ENCODE data around the gene ITGB7.

Gene ITGB7

DNA sequence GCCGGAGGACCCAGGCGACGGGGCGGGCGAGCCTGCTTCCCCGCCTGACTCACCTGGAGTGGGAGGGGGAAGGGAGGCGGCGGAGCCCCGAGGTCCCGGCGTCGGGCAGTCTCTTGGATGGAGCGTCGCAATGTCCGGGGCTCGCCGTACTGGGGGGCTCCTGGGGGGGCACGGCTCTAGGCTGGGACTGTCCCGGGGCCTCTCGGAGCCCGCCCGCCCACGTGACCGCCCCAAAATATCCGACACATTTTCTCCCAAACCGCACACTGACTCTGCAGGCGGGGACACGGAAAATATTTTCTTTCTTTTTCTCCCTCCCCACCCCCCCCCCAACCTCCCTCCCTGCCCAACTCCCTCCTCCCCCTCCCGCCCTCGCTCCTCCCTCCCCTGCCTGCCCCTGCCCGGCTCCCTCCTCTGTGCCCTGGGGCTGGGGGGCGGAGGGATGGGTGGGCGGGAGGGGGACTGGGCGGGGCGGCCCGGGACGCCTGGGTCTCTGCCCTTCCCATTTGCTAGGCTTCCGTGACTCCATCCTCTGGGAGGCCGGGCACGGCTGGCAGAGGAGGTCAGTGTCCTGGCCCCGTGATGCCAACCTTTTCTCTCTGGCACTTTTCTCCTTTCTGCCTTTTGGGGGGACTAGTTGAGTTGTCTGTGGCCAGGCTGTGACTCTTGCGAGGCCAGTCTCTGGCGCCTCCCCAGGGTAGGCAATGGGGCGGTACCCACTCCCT, 25.0 kb upstream of the ITGB7 start, which contains the start of gene RARG:
TSS of gene RARG (minus strand) at position 289 of the 725 bp plus-strand sequence. CDS start 4,664 bp downstream, outside the sequence.
- ChIA-PET POLR2A (no interaction called here), CTCF (interaction anchor here (0.6 to 1.1 kb wide), 3 partner anchors 18 to 276 kb away, joined by 3 to 4 read pairs (median 4); no protein-coding TSS in a partner anchor)
- Histone ChIP-seq H3K4me1 (ENCODE audit: control insufficient read depth, insufficient read depth, low read length) (peaks cover 12% of the 10 kb centered on the region), H3K4me3 (ENCODE audit: low read depth, low read length) (peak within 1 kb of the TSS; percentile 46), H3K9me3 (ENCODE audit: control insufficient read depth, insufficient read depth, low read depth, low read length) (no peaks in the 10 kb centered on the region), H3K27ac (ENCODE audit: extremely low read depth, low read depth, low read length) (peak within 1 kb of the TSS; percentile 46; the same call in 1 of the 2 replicates), H3K36me3 (ENCODE audit: control insufficient read depth in 2 of 2, insufficient read depth in 1 of 2, low read length in 2 of 2) (no peaks in the 10 kb centered on the region)
- TF ChIP-seq ZNF184 (tag by site-specific recombination; IDR thresholded peaks at IDR 0.05) = 0 out of 2 replicates have a peak, but pooled peaks have one; percentile 17
- TF ChIP-seq, protein P1, sequence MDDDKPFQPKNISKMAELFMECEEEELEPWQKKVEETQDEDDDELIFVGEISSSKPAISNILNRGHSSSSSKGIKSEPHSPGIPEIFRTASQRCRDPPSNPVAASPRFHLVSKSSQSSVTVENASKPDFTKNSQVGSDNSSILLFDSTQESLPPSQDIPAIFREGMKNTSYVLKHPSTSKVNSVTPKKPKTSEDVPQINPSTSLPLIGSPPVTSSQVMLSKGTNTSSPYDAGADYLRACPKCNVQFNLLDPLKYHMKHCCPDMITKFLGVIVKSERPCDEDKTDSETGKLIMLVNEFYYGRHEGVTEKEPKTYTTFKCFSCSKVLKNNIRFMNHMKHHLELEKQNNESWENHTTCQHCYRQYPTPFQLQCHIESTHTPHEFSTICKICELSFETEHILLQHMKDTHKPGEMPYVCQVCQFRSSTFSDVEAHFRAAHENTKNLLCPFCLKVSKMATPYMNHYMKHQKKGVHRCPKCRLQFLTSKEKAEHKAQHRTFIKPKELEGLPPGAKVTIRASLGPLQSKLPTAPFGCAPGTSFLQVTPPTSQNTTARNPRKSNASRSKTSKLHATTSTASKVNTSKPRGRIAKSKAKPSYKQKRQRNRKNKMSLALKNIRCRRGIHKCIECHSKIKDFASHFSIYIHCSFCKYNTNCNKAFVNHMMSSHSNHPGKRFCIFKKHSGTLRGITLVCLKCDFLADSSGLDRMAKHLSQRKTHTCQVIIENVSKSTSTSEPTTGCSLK (tag by site-specific recombination; IDR thresholded peaks at IDR 0.05) = no peak
- no peak for TF ChIP-seq ZNF768 (tag by site-specific recombination; IDR thresholded peaks at IDR 0.05)
- TF ChIP-seq ZNF10 (tag by site-specific recombination; IDR thresholded peaks at IDR 0.05) = peak; percentile 31; the same call in 1 of the 2 replicates
- TF ChIP-seq, protein P2, sequence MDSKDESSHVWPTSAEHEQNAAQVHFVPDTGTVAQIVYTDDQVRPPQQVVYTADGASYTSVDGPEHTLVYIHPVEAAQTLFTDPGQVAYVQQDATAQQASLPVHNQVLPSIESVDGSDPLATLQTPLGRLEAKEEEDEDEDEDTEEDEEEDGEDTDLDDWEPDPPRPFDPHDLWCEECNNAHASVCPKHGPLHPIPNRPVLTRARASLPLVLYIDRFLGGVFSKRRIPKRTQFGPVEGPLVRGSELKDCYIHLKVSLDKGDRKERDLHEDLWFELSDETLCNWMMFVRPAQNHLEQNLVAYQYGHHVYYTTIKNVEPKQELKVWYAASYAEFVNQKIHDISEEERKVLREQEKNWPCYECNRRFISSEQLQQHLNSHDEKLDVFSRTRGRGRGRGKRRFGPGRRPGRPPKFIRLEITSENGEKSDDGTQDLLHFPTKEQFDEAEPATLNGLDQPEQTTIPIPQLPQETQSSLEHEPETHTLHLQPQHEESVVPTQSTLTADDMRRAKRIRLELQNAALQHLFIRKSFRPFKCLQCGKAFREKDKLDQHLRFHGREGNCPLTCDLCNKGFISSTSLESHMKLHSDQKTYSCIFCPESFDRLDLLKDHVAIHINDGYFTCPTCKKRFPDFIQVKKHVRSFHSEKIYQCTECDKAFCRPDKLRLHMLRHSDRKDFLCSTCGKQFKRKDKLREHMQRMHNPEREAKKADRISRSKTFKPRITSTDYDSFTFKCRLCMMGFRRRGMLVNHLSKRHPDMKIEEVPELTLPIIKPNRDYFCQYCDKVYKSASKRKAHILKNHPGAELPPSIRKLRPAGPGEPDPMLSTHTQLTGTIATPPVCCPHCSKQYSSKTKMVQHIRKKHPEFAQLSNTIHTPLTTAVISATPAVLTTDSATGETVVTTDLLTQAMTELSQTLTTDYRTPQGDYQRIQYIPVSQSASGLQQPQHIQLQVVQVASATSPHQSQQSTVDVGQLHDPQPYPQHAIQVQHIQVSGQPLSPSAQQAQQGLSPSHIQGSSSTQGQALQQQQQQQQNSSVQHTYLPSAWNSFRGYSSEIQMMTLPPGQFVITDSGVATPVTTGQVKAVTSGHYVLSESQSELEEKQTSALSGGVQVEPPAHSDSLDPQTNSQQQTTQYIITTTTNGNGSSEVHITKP (tag by site-specific recombination; IDR thresholded peaks at IDR 0.05) = peak; percentile 12; the same call in 1 of the 2 replicates
- no peak for TF ChIP-seq ZNF707 (tag by site-specific recombination; IDR thresholded peaks at IDR 0.05)
- TF ChIP-seq, protein P3, sequence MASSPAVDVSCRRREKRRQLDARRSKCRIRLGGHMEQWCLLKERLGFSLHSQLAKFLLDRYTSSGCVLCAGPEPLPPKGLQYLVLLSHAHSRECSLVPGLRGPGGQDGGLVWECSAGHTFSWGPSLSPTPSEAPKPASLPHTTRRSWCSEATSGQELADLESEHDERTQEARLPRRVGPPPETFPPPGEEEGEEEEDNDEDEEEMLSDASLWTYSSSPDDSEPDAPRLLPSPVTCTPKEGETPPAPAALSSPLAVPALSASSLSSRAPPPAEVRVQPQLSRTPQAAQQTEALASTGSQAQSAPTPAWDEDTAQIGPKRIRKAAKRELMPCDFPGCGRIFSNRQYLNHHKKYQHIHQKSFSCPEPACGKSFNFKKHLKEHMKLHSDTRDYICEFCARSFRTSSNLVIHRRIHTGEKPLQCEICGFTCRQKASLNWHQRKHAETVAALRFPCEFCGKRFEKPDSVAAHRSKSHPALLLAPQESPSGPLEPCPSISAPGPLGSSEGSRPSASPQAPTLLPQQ (tag by site-specific recombination; IDR thresholded peaks at IDR 0.05) = peak; percentile 45; the same call in 1 of the 2 replicates
- TF ChIP-seq, protein P4, sequence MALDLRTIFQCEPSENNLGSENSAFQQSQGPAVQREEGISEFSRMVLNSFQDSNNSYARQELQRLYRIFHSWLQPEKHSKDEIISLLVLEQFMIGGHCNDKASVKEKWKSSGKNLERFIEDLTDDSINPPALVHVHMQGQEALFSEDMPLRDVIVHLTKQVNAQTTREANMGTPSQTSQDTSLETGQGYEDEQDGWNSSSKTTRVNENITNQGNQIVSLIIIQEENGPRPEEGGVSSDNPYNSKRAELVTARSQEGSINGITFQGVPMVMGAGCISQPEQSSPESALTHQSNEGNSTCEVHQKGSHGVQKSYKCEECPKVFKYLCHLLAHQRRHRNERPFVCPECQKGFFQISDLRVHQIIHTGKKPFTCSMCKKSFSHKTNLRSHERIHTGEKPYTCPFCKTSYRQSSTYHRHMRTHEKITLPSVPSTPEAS (tag by site-specific recombination; IDR thresholded peaks at IDR 0.05) = 0 out of 2 replicates have a peak, but pooled peaks have one; percentile 14
- TF ChIP-seq ZFHX2 (tag by site-specific recombination; conservative IDR thresholded peaks at IDR 0.05) = peak; percentile 74
- no peak for TF ChIP-seq HOXD13 (CRISPR knock-in tag; IDR thresholded peaks at IDR 0.05; ENCODE audit: borderline replicate concordance)
- TF ChIP-seq, protein P5, sequence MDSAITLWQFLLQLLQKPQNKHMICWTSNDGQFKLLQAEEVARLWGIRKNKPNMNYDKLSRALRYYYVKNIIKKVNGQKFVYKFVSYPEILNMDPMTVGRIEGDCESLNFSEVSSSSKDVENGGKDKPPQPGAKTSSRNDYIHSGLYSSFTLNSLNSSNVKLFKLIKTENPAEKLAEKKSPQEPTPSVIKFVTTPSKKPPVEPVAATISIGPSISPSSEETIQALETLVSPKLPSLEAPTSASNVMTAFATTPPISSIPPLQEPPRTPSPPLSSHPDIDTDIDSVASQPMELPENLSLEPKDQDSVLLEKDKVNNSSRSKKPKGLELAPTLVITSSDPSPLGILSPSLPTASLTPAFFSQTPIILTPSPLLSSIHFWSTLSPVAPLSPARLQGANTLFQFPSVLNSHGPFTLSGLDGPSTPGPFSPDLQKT (IDR thresholded peaks at IDR 0.05; ENCODE audit: borderline replicate concordance, low read depth, low read length) = no peak
- TF ChIP-seq, protein P6, sequence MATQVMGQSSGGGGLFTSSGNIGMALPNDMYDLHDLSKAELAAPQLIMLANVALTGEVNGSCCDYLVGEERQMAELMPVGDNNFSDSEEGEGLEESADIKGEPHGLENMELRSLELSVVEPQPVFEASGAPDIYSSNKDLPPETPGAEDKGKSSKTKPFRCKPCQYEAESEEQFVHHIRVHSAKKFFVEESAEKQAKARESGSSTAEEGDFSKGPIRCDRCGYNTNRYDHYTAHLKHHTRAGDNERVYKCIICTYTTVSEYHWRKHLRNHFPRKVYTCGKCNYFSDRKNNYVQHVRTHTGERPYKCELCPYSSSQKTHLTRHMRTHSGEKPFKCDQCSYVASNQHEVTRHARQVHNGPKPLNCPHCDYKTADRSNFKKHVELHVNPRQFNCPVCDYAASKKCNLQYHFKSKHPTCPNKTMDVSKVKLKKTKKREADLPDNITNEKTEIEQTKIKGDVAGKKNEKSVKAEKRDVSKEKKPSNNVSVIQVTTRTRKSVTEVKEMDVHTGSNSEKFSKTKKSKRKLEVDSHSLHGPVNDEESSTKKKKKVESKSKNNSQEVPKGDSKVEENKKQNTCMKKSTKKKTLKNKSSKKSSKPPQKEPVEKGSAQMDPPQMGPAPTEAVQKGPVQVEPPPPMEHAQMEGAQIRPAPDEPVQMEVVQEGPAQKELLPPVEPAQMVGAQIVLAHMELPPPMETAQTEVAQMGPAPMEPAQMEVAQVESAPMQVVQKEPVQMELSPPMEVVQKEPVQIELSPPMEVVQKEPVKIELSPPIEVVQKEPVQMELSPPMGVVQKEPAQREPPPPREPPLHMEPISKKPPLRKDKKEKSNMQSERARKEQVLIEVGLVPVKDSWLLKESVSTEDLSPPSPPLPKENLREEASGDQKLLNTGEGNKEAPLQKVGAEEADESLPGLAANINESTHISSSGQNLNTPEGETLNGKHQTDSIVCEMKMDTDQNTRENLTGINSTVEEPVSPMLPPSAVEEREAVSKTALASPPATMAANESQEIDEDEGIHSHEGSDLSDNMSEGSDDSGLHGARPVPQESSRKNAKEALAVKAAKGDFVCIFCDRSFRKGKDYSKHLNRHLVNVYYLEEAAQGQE (tag by site-specific recombination; IDR thresholded peaks at IDR 0.05) = no peak
- TF ChIP-seq ZNF423 (tag by site-specific recombination; IDR thresholded peaks at IDR 0.05) = no peak
- TF ChIP-seq OVOL3 (tag by site-specific recombination; IDR thresholded peaks at IDR 0.05) = no peak
- TF ChIP-seq, protein P7, sequence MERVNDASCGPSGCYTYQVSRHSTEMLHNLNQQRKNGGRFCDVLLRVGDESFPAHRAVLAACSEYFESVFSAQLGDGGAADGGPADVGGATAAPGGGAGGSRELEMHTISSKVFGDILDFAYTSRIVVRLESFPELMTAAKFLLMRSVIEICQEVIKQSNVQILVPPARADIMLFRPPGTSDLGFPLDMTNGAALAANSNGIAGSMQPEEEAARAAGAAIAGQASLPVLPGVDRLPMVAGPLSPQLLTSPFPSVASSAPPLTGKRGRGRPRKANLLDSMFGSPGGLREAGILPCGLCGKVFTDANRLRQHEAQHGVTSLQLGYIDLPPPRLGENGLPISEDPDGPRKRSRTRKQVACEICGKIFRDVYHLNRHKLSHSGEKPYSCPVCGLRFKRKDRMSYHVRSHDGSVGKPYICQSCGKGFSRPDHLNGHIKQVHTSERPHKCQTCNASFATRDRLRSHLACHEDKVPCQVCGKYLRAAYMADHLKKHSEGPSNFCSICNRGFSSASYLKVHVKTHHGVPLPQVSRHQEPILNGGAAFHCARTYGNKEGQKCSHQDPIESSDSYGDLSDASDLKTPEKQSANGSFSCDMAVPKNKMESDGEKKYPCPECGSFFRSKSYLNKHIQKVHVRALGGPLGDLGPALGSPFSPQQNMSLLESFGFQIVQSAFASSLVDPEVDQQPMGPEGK (tag by site-specific recombination; IDR thresholded peaks at IDR 0.05) = peak; percentile 92
- TF ChIP-seq, protein P8, sequence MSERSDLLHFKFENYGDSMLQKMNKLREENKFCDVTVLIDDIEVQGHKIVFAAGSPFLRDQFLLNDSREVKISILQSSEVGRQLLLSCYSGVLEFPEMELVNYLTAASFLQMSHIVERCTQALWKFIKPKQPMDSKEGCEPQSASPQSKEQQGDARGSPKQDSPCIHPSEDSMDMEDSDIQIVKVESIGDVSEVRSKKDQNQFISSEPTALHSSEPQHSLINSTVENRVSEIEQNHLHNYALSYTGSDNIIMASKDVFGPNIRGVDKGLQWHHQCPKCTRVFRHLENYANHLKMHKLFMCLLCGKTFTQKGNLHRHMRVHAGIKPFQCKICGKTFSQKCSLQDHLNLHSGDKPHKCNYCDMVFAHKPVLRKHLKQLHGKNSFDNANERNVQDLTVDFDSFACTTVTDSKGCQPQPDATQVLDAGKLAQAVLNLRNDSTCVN (tag by site-specific recombination; optimal IDR thresholded peaks at IDR 0.05) = peak; percentile 42
- TF ChIP-seq ZNF561 (tag by site-specific recombination; IDR thresholded peaks at IDR 0.05; ENCODE audit: borderline replicate concordance) = peak; percentile 56; the same call in 1 of the 2 replicates
- no peak for TF ChIP-seq ZNF837 (tag by site-specific recombination; IDR thresholded peaks at IDR 0.05)
- TF ChIP-seq ZNF501 (tag by site-specific recombination; IDR thresholded peaks at IDR 0.05) = no peak
